OCI-LY1 (cell line): ENCODE results near the gene CRKL.

ENCODE experiments used
- H2AFZ ChIP-seq: fragments of 200-600 bp; sonication (generic), shearing (Covaris generic); 2 replicates; pipeline ENCODE4 v1.6.0; 2014; ENCODE audit warnings: antibody characterized with exemption, mild to moderate bottlenecking, low read length
- H3F3A ChIP-seq: fragments of 200-600 bp; sonication (generic), shearing (Covaris generic); 2 replicates; pipeline ENCODE4 v1.6.0; 2014; ENCODE audit warnings: mild to moderate bottlenecking, antibody characterized with exemption, low read length, moderate library complexity; ENCODE audit not compliant: insufficient read depth
- H3K27ac ChIP-seq: fragments of 200-600 bp; sonication (generic); 2 replicates; pipeline ENCODE4 v1.5.1; 2014; ENCODE audit warnings: low read length, mixed run types, mild to moderate bottlenecking, low read depth; ENCODE audit not compliant: poor library complexity, severe bottlenecking
- H3K27me3 ChIP-seq: fragments of 200-600 bp; sonication (generic); 2 replicates; pipeline ENCODE4 v1.6.0; 2014; ENCODE audit warnings: antibody characterized with exemption, mild to moderate bottlenecking, low read length, moderate library complexity; ENCODE audit not compliant: insufficient read depth
- H3K36me3 ChIP-seq: fragments of 200-600 bp; sonication (generic); 2 replicates; pipeline ENCODE4 v1.6.1; 2014; ENCODE audit warnings: mild to moderate bottlenecking, antibody characterized with exemption, low read length, moderate library complexity, mixed read lengths; ENCODE audit not compliant: insufficient read depth
- H3K4me1 ChIP-seq: fragments of 200-600 bp; sonication (generic); 2 replicates; pipeline ENCODE4 v1.5.1; 2014; ENCODE audit warnings: mild to moderate bottlenecking, low read length, moderate library complexity; ENCODE audit not compliant: insufficient read depth, severe bottlenecking
- H3K4me2 ChIP-seq: fragments of 200-600 bp; sonication (generic), shearing (Covaris generic); 2 replicates; pipeline ENCODE4 v1.6.1; 2014; ENCODE audit warnings: low read length
- H3K4me3 ChIP-seq: fragments of 200-600 bp; sonication (generic); 2 replicates; pipeline ENCODE4 v1.5.1; 2014; ENCODE audit warnings: low read length, low read depth, mild to moderate bottlenecking, mixed read lengths; ENCODE audit not compliant: poor library complexity, severe bottlenecking
- H3K79me2 ChIP-seq: fragments of 200-600 bp; shearing (Covaris generic); 2 replicates; pipeline ENCODE4 v1.6.1; 2016; ENCODE audit warnings: mixed run types, low read length, mixed read lengths; ENCODE audit not compliant: insufficient read depth
- H3K9ac ChIP-seq: fragments of 200-600 bp; sonication (generic), shearing (Covaris generic); 2 replicates; pipeline ENCODE4 v1.6.1; 2014; ENCODE audit warnings: mild to moderate bottlenecking, low read length, mixed read lengths
- H3K9me2 ChIP-seq: fragments of 200-600 bp; sonication (generic), shearing (Covaris generic); 2 replicates; pipeline ENCODE4 v1.6.1; 2014; ENCODE audit warnings: low read depth, mild to moderate bottlenecking, low read length, mixed read lengths
- H3K9me3 ChIP-seq: fragments of 200-600 bp; shearing (Covaris generic); 2 replicates; pipeline ENCODE4 v1.6.1; 2014; ENCODE audit warnings: low read length, mixed read lengths
- H4K20me1 ChIP-seq: fragments of 200-600 bp; sonication (generic), shearing (Covaris generic); 2 replicates; pipeline ENCODE4 v1.6.0; 2016; ENCODE audit warnings: mild to moderate bottlenecking, low read length; ENCODE audit not compliant: insufficient read depth
- EZH2 ChIP-seq: fragments of 200-600 bp; sonication (generic), shearing (Covaris generic); IDR thresholded peaks from 2 replicates; pipeline ENCODE4 v1.8.0; 2017; ENCODE audit warnings: borderline replicate concordance, mixed run types, mild to moderate bottlenecking, antibody characterized with exemption, low read length, moderate library complexity, mixed read lengths
- TF ChIP-seq, protein P1 (sequence below): fragments of 200-600 bp; sonication (generic), shearing (Covaris generic); IDR thresholded peaks from 2 replicates; pipeline ENCODE4 v1.5.1; 2017; ENCODE audit warnings: mild to moderate bottlenecking, antibody characterized with exemption, low read length, moderate library complexity, mixed read lengths

The CRKL gene

GRCh38 chr22:20946080-20946986 is 29.1 kb downstream of the CRKL start:
- Histone ChIP-seq H3F3A (no peaks in the 10 kb centered on the region), H3K4me1 (peaks cover 6% of the 10 kb centered on the region), H3K79me2 (peaks cover 67% of the 10 kb centered on the region), H3K9ac (no peak overlapping the region), H3K9me2 (no peaks in the 10 kb centered on the region), H3K4me2 (no peak overlapping the region), H3K27me3 (no peaks in the 10 kb centered on the region), H3K9me3 (no peaks in the 10 kb centered on the region), H3K4me3 (no peak overlapping the region), H3K36me3 (peaks cover 66% of the 10 kb centered on the region), H4K20me1 (no peaks in the 10 kb centered on the region), H2AFZ (no peak overlapping the region), H3K27ac (no peak overlapping the region)
- no peak for TF ChIP-seq EZH2
- TF ChIP-seq, protein P1, sequence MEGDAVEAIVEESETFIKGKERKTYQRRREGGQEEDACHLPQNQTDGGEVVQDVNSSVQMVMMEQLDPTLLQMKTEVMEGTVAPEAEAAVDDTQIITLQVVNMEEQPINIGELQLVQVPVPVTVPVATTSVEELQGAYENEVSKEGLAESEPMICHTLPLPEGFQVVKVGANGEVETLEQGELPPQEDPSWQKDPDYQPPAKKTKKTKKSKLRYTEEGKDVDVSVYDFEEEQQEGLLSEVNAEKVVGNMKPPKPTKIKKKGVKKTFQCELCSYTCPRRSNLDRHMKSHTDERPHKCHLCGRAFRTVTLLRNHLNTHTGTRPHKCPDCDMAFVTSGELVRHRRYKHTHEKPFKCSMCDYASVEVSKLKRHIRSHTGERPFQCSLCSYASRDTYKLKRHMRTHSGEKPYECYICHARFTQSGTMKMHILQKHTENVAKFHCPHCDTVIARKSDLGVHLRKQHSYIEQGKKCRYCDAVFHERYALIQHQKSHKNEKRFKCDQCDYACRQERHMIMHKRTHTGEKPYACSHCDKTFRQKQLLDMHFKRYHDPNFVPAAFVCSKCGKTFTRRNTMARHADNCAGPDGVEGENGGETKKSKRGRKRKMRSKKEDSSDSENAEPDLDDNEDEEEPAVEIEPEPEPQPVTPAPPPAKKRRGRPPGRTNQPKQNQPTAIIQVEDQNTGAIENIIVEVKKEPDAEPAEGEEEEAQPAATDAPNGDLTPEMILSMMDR = no peak

GRCh38 chr22:20946991-20947390 is 29.8 kb downstream of the CRKL start:
- H4K20me1 ChIP-seq = no peaks in the 10 kb centered on the region

DNA sequence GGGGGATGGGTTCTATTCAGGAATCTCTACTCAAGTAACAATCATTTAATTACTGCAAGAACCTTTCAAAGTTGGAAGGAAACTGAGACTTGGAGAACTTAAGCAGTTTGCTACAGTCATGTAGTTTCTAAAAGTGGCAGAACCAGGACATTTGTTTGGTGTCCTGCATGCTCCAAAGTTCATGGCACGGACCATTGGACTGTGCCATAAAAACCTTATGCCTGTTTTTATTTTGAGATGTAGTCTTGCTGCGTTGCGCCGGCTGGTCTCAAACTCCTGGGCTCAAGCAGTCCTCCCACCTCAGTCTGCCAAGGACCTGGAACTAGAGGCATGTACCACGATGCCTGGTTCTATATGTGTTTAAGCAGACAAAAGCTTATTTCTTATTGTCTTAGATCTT is 31.2 kb downstream of the CRKL start:
- Histone ChIP-seq H3K9me3 (no peaks in the 10 kb centered on the region), H3K27ac (no peak overlapping the region), H3K4me2 (no peak overlapping the region), H3K4me3 (no peak overlapping the region), H3K9me2 (no peaks in the 10 kb centered on the region), H3K4me1 (peaks cover 6% of the 10 kb centered on the region), H4K20me1 (peaks cover 3% of the 10 kb centered on the region; the same call in 1 of the 2 replicates), H3K27me3 (no peaks in the 10 kb centered on the region), H3K79me2 (peaks cover 48% of the 10 kb centered on the region), H3K36me3 (peaks cover 70% of the 10 kb centered on the region), H2AFZ (no peak overlapping the region), H3K9ac (no peak overlapping the region), H3F3A (no peaks in the 10 kb centered on the region)
- TF ChIP-seq EZH2 = no peak
- TF ChIP-seq, protein P1 = no peak

More at GRCh38 chr22:20946991-20947390, 29.8 kb downstream of the CRKL start:
- Histone ChIP-seq H3K9me2 (no peaks in the 10 kb centered on the region), H2AFZ (no peak overlapping the region), H3K4me1 (peaks cover 6% of the 10 kb centered on the region), H3K4me3 (no peak overlapping the region), H3F3A (no peaks in the 10 kb centered on the region), H3K9me3 (no peaks in the 10 kb centered on the region), H3K4me2 (no peak overlapping the region), H3K9ac (no peak overlapping the region), H3K36me3 (peaks cover 69% of the 10 kb centered on the region), H3K27ac (no peak overlapping the region), H3K79me2 (peaks cover 62% of the 10 kb centered on the region), H3K27me3 (no peaks in the 10 kb centered on the region)
- no peak for TF ChIP-seq EZH2
- TF ChIP-seq, protein P1 = no peak
